Activated CD8-positive, alpha-beta T cell treated with anti-CD3 and anti-CD28 coated beads for 36 hours (primary cell): Measurements from ENCODE around the gene CACNA2D2. TPM values are rescaled to one million over a fixed set of nuclear protein-coding genes. Genes with fewer than 3 reads are reported as not detected.

Source experiments
- ATAC-seq: fragments of 200-7000 bp; cut with Tn5 transposase; one replicate; pipeline ENCODE4 v1.10.0; 2021; ENCODE audit warnings: mild to moderate bottlenecking, moderate library complexity
- CTCF ChIA-PET: fragments of 350-600 bp; sonication (Branson Sonifier 250); formaldehyde crosslinking; loops from one replicate; lab custom pipeline; 2021; ENCODE audit warnings: antibody characterized with exemption; lab: Charles Lee
- POLR2A ChIA-PET: fragments of 350-600 bp; sonication (Branson Sonifier 250); formaldehyde crosslinking; loops from one replicate; lab custom pipeline; 2021; ENCODE audit warnings: antibody characterized with exemption; lab: Charles Lee
- DNase-seq: peaks from one replicate; pipeline ENCODE4 v3.0.0-alpha.2; 2020
- H3K27ac Mint-ChIP-seq: one replicate; pipeline ENCODE4 v1.8.0; 2021; ENCODE audit warnings: mild to moderate bottlenecking, mixed read lengths
- H3K27me3 Mint-ChIP-seq: one replicate; pipeline ENCODE4 v1.8.0; 2021; ENCODE audit warnings: mixed read lengths
- H3K36me3 Mint-ChIP-seq: one replicate; pipeline ENCODE4 v1.8.0; 2021; ENCODE audit warnings: low read depth, mixed read lengths
- H3K4me1 Mint-ChIP-seq: one replicate; pipeline ENCODE4 v1.8.0; 2021; ENCODE audit warnings: low read depth, mixed read lengths
- H3K4me3 Mint-ChIP-seq: one replicate; pipeline ENCODE4 v1.8.0; 2021; ENCODE audit warnings: mild to moderate bottlenecking, moderate library complexity, mixed read lengths
- H3K9me3 Mint-ChIP-seq: one replicate; pipeline ENCODE4 v1.8.0; 2021; ENCODE audit warnings: mixed read lengths
- intact Hi-C: fragments of 100-400 bp; cut with micrococcal nuclease; formaldehyde crosslinking; loops from one replicate; pipeline ENCODE4 v1.10.0; 2022
- total RNA-seq, 2 experiments: library from RNA; stranded (reverse); gene quantifications; one replicate each; pipeline ENCODE4 v1.2.3, GENCODE V29; 2021
- TF ChIP-seq, protein P1 (sequence below): fragments of 200-600 bp; IDR thresholded peaks from one replicate; pipeline ENCODE4 v1.8.0; 2022; ENCODE audit warnings: antibody characterized with exemption, mild to moderate bottlenecking

Gene CACNA2D2
- total RNA-seq, 2 experiments from 2014 or later: 1.6 to 2.1 TPM

GRCh38 chr3:50364573-50365079 lies 138.8 kb downstream of the CACNA2D2 start:
- no peaks in the 10 kb centered on the region for H3K27me3 Mint-ChIP-seq
- TF ChIP-seq, protein P1, sequence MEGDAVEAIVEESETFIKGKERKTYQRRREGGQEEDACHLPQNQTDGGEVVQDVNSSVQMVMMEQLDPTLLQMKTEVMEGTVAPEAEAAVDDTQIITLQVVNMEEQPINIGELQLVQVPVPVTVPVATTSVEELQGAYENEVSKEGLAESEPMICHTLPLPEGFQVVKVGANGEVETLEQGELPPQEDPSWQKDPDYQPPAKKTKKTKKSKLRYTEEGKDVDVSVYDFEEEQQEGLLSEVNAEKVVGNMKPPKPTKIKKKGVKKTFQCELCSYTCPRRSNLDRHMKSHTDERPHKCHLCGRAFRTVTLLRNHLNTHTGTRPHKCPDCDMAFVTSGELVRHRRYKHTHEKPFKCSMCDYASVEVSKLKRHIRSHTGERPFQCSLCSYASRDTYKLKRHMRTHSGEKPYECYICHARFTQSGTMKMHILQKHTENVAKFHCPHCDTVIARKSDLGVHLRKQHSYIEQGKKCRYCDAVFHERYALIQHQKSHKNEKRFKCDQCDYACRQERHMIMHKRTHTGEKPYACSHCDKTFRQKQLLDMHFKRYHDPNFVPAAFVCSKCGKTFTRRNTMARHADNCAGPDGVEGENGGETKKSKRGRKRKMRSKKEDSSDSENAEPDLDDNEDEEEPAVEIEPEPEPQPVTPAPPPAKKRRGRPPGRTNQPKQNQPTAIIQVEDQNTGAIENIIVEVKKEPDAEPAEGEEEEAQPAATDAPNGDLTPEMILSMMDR: no peak
- H3K4me1 Mint-ChIP-seq: peaks cover 19% of the 10 kb centered on the region
- ChIA-PET CTCF (interaction anchor here (1.1 to 1.8 kb wide), 5 partner anchors 12 to 185 kb away, joined by 3 to 7 read pairs (median 3); no protein-coding TSS in a partner anchor), POLR2A (interaction anchor here (0.9 to 1.6 kb wide), 6 partner anchors 10 to 205 kb away, joined by 3 to 8 read pairs (median 4); partner anchors contain the start of genes CYB561D2, HEMK1 and NPRL2)
- peak overlapping the region; percentile 74 for H3K4me3 Mint-ChIP-seq
- no peak overlapping the region for H3K27ac Mint-ChIP-seq
- no peaks in the 10 kb centered on the region for H3K9me3 Mint-ChIP-seq
- DNase-seq (no peak), ATAC-seq (peak; percentile 26)
- intact Hi-C loops: no loop called here
- H3K36me3 Mint-ChIP-seq: no peaks in the 10 kb centered on the region

DNA sequence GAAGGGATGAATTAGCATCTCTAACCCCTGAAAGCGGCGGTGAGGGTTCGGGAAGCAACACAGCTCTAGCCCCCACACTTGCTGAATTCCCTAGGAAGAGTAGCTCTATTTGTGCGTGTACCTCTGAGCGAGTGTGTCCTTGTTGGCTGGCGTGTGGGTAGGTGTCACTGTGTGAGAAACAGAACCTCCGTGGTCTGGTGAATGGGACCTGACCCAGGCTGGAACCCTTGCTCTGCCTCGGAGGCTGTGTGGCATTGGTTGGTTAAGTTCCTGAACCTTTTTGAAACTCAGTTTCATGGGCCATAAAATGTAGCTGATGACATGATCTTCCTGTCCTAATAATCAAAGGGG lies 143.7 kb downstream of the CACNA2D2 start:
- POLR2A ChIA-PET: interaction anchor here (0.6 to 1.1 kb wide), 4 partner anchors 9 to 252 kb away, joined by 3 to 4 read pairs (median 3); partner anchors contain the start of genes CISH and ZMYND10
- peaks cover 38% of the 10 kb centered on the region for H3K4me1 Mint-ChIP-seq
- DNase-seq: no peak
- H3K4me3 Mint-ChIP-seq: peak overlapping the region; percentile 88
- CTCF ChIA-PET: interaction anchor here (0.9 to 1.2 kb wide), 2 partner anchors 11 to 21 kb away, joined by 3 to 4 read pairs; no protein-coding TSS in a partner anchor
- TF ChIP-seq, protein P1: no peak
- intact Hi-C loops: no loop called here
- H3K36me3 Mint-ChIP-seq: peaks cover 21% of the 10 kb centered on the region
- peak; percentile 15 for ATAC-seq
- peak overlapping the region; percentile 95 for H3K27ac Mint-ChIP-seq
- no peaks in the 10 kb centered on the region for H3K9me3 Mint-ChIP-seq
- H3K27me3 Mint-ChIP-seq: no peaks in the 10 kb centered on the region

DNA sequence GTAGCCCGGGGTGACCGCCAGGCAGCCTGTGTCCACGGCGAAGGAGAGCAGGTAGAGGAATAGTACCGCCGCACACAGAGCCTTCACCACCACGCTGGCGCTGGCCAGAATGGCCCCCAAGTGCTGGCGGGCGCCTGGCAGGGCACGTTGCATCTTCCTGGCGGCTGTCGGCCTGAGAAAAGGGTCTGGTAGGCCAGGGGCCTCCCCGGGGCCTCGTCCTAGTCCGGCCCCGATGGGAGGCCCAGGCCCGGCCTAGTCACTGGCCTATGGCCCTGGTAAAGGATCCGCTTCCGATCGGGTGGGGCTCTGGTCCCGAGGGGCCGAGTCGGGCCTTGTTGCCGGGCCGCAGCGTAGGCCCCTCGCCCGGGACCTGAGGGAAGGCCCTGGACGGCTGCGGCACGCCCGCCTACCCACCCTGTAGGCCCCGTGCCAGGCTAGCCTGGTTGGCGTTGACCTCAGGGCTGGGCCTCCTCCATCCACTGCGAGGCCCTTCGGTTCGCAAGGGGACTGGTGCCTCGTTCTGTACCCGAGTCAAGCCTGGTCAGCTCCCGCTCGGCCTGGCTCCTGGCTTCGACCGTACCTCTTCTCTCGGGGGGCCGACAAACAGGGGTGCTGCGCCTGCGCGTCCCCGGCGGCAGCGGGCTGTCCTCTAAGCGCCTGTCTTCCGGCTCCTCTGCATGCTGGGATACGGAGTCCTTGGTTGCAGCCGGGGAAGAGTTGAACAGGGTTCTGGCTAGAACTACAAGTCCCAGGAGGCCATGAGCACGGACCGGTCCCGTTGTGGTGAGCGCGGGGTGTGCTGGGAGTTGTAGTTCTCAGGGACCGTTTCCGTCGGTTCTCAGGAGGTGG lies 144.3 kb downstream of the CACNA2D2 start, which contains the start of gene TMEM115:
Gene TMEM115, minus strand, starts transcription at position 611 of the 849 bp plus-strand sequence. Its CDS starts 458 bp downstream, at position 153.
- TF ChIP-seq, protein P1: no peak
- POLR2A ChIA-PET: interaction anchor here (0.6 to 1.1 kb wide), 4 partner anchors 8 to 253 kb away, joined by 3 to 4 read pairs (median 3); partner anchors contain the start of genes CISH and ZMYND10
- peak; percentile 98 for DNase-seq
- H3K9me3 Mint-ChIP-seq: no peaks in the 10 kb centered on the region
- peaks cover 40% of the 10 kb centered on the region for H3K4me1 Mint-ChIP-seq
- peak within 1 kb of the TSS; percentile 95 for H3K27ac Mint-ChIP-seq
- H3K4me3 Mint-ChIP-seq: peak within 1 kb of the TSS; percentile 88
- H3K36me3 Mint-ChIP-seq: peaks cover 25% of the 10 kb centered on the region
- CTCF ChIA-PET: interaction anchor here (0.9 to 1.2 kb wide), 2 partner anchors 11 to 21 kb away, joined by 3 to 4 read pairs; no protein-coding TSS in a partner anchor
- peak; percentile 100 for ATAC-seq
- intact Hi-C loops: no loop called here
- no peaks in the 10 kb centered on the region for H3K27me3 Mint-ChIP-seq

- peak overlapping the region; percentile 85 for H3K27ac Mint-ChIP-seq
- no peak for DNase-seq
- ATAC-seq: no peak
- H3K27me3 Mint-ChIP-seq: no peaks in the 10 kb centered on the region
- no peaks in the 10 kb centered on the region for H3K9me3 Mint-ChIP-seq
- peak overlapping the region; percentile 88 for H3K4me3 Mint-ChIP-seq
- TF ChIP-seq, protein P1: no peak
- CTCF ChIA-PET: no interaction called here
- H3K4me1 Mint-ChIP-seq: peaks cover 40% of the 10 kb centered on the region
- H3K36me3 Mint-ChIP-seq: peaks cover 25% of the 10 kb centered on the region
- POLR2A ChIA-PET: no interaction called here
- intact Hi-C loops: no loop called here
Measured at GRCh38 chr3:50358355-50358910, 145.0 kb downstream of the CACNA2D2 start.
